ENCODE data around the gene DOCK4. TPM values are rescaled to one million over a fixed set of nuclear protein-coding genes. Genes with fewer than 3 reads are reported as not detected.

Gene DOCK4
- total and polyA plus RNA-seq, 2 donors from 2014 or later = 3.2 to 38.9 TPM

- FAIRE-seq = no peak
Observed at GRCh38 chr7:112064627-112065385, 141.4 kb downstream of the DOCK4 start.

GRCh38 chr7:112063974-112064373, 142.2 kb downstream of the DOCK4 start:
- FAIRE-seq = no peak
- no peaks in the 10 kb centered on the region for H3K27me3 ChIP-seq (ENCODE audit: control insufficient read depth, insufficient read depth, low read length)
- H3K36me3 ChIP-seq (ENCODE audit: control insufficient read depth in 2 of 3, insufficient read depth in 3 of 3, low read length in 3 of 3) = no peaks in the 10 kb centered on the region
- TF ChIP-seq, protein P1, sequence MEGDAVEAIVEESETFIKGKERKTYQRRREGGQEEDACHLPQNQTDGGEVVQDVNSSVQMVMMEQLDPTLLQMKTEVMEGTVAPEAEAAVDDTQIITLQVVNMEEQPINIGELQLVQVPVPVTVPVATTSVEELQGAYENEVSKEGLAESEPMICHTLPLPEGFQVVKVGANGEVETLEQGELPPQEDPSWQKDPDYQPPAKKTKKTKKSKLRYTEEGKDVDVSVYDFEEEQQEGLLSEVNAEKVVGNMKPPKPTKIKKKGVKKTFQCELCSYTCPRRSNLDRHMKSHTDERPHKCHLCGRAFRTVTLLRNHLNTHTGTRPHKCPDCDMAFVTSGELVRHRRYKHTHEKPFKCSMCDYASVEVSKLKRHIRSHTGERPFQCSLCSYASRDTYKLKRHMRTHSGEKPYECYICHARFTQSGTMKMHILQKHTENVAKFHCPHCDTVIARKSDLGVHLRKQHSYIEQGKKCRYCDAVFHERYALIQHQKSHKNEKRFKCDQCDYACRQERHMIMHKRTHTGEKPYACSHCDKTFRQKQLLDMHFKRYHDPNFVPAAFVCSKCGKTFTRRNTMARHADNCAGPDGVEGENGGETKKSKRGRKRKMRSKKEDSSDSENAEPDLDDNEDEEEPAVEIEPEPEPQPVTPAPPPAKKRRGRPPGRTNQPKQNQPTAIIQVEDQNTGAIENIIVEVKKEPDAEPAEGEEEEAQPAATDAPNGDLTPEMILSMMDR (IDR thresholded peaks at IDR 0.05; ENCODE audit: borderline replicate concordance, extremely low read depth, insufficient read depth) = no peak
- intact Hi-C loops (cut with DNase I) = no loop called here
- peaks cover 2 to 7% (median 4%) of the 10 kb centered on the region in 3 donors for H3K4me1 ChIP-seq (ENCODE audit: control insufficient read depth in 2 of 3, insufficient read depth in 2 of 3, low read depth in 1 of 3, low read length in 3 of 3)
- no peaks in the 10 kb centered on the region for H3K9me3 ChIP-seq (ENCODE audit: control insufficient read depth in 2 of 3, insufficient read depth in 1 of 3, low read length in 3 of 3)
- no peak overlapping the region for H3K9ac ChIP-seq (ENCODE audit: low read length in 3 of 3)
- H3K27ac ChIP-seq (ENCODE audit: low read depth in 2 of 2, low read length in 2 of 2) = no peak overlapping the region
- DNase-seq = no peak
- H3K4me3 ChIP-seq (ENCODE audit: low read length in 3 of 3) = no peak overlapping the region

More at GRCh38 chr7:112064627-112065385, 141.4 kb downstream of the DOCK4 start:
- H3K27me3 ChIP-seq (ENCODE audit: control insufficient read depth, insufficient read depth, low read length) = no peaks in the 10 kb centered on the region
- DNase-seq = no peak
- H3K9ac ChIP-seq (ENCODE audit: low read length in 3 of 3) = no peak overlapping the region
- H3K9me3 ChIP-seq (ENCODE audit: control insufficient read depth in 2 of 3, insufficient read depth in 1 of 3, low read length in 3 of 3) = no peaks in the 10 kb centered on the region
- H3K4me1 ChIP-seq (ENCODE audit: control insufficient read depth in 2 of 3, insufficient read depth in 2 of 3, low read depth in 1 of 3, low read length in 3 of 3) = peaks cover 2 to 7% (median 4%) of the 10 kb centered on the region in 3 donors
- H3K4me3 ChIP-seq (ENCODE audit: low read length in 3 of 3) = no peak overlapping the region
- no peaks in the 10 kb centered on the region for H3K36me3 ChIP-seq (ENCODE audit: control insufficient read depth in 2 of 3, insufficient read depth in 3 of 3, low read length in 3 of 3)
- no peak overlapping the region for H3K27ac ChIP-seq (ENCODE audit: low read depth in 2 of 2, low read length in 2 of 2)
- intact Hi-C loops (cut with DNase I) = no loop called here
- TF ChIP-seq, protein P1 (IDR thresholded peaks at IDR 0.05; ENCODE audit: borderline replicate concordance, extremely low read depth, insufficient read depth) = no peak

DNA sequence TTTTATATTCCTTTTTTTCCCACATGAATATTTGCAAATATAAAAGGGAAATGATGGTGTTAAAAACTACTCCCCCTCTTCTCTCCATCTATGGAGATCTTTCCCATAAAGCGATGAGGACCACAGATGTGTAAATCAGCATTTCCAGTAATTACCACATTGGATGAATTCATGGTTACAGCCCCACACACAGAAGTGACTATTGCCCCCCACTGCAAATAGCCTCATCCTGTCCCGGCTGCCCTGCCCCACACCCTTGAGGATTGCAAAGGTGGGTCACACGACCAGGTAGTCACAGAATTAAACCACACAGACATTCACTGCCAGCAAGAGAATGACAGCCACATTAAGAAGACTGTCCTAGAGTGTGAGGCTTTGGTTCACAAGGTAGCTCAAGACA, 145.1 kb downstream of the DOCK4 start:
- DNase-seq = no peak
- FAIRE-seq = no peak
- H3K27ac ChIP-seq (ENCODE audit: low read depth in 2 of 2, low read length in 2 of 2) = no peak overlapping the region

More for the DNA sequence above, 145.1 kb downstream of the DOCK4 start:
- Histone ChIP-seq H3K4me1 (ENCODE audit: control insufficient read depth in 2 of 3, insufficient read depth in 2 of 3, low read depth in 1 of 3, low read length in 3 of 3) (no peaks in the 10 kb centered on the region), H3K9me3 (ENCODE audit: control insufficient read depth in 2 of 3, insufficient read depth in 1 of 3, low read length in 3 of 3) (no peaks in the 10 kb centered on the region), H3K27me3 (ENCODE audit: control insufficient read depth, insufficient read depth, low read length) (no peaks in the 10 kb centered on the region), H3K4me3 (ENCODE audit: low read length in 3 of 3) (no peak overlapping the region), H3K9ac (ENCODE audit: low read length in 3 of 3) (no peak overlapping the region), H3K36me3 (ENCODE audit: control insufficient read depth in 2 of 3, insufficient read depth in 3 of 3, low read length in 3 of 3) (no peaks in the 10 kb centered on the region)
- TF ChIP-seq, protein P1 (IDR thresholded peaks at IDR 0.05; ENCODE audit: borderline replicate concordance, extremely low read depth, insufficient read depth) = no peak
- intact Hi-C loops (cut with DNase I) = no loop called here

All from kidney (tissue), 14 donors.